K562 (cell line): ENCODE results near the gene FAM149B1. TPM values are rescaled to one million over a fixed set of nuclear protein-coding genes. Genes with fewer than 3 reads are reported as not detected.
A peak's percentile ranks its signal among the peaks of the same experiment; 100 is the strongest.

Source experiments
- ADNP ChIP-seq: fragments of 200-800 bp; sonication (Bioruptor generic); IDR thresholded peaks from 2 replicates; pipeline ENCODE4 v1.6.1; 2016; ENCODE audit warnings: missing genetic modification characterization, missing compliant biosample characterization
- AFF4 ChIP-seq: sonication (generic); formaldehyde crosslinking; IDR thresholded peaks from 2 replicates; pipeline ENCODE4 v1.8.0; 2023; ENCODE audit warnings: mild to moderate bottlenecking, missing genetic modification reagents
- BMI1 ChIP-seq: fragments of 150-350 bp; IDR thresholded peaks from 2 replicates; pipeline ENCODE4 v1.6.1; 2014; ENCODE audit warnings: low read length
- CHD1 ChIP-seq: fragments of 200-600 bp; sonication (generic); IDR thresholded peaks from one replicate; pipeline ENCODE4 v1.6.1; 2012; ENCODE audit warnings: mild to moderate bottlenecking, moderate library complexity, low read length, inconsistent platforms
- HBP1 ChIP-seq: fragments of 450-650 bp; formaldehyde crosslinking; IDR thresholded peaks from 2 replicates; pipeline ENCODE4 v1.4.0; 2022; ENCODE audit warnings: missing genetic modification characterization
- HDAC1 ChIP-seq, 2 experiments: fragments of 450-650 bp; IDR thresholded peaks; 2 replicates each; pipeline ENCODE4 v1.6.1; 2016 to 2017; ENCODE audit warnings: inconsistent platforms in 1 of 2, mild to moderate bottlenecking in 1 of 2, moderate library complexity in 1 of 2
- HDAC6 ChIP-seq: IDR thresholded peaks from 2 replicates; pipeline ENCODE4 v1.6.1; 2012; ENCODE audit warnings: low read depth, mild to moderate bottlenecking, control low read depth, inconsistent platforms, low read length, moderate library complexity
- IRF2 ChIP-seq: sonication (generic); formaldehyde crosslinking; IDR thresholded peaks from 2 replicates; pipeline ENCODE4 v1.8.1; 2022; ENCODE audit warnings: mild to moderate bottlenecking, missing genetic modification reagents
- KAT8 ChIP-seq: fragments of 450-650 bp; IDR thresholded peaks from 2 replicates; pipeline ENCODE4 v1.6.1; 2016; ENCODE audit warnings: low read depth, mild to moderate bottlenecking
- MITF ChIP-seq: IDR thresholded peaks from 2 replicates; pipeline ENCODE4 v1.6.1; 2014; ENCODE audit warnings: antibody characterized with exemption
- MNT ChIP-seq, 2 experiments: fragments of 450-650 bp; conservative IDR thresholded peaks; 2 replicates each; pipeline ENCODE4 v1.6.1; 2017; ENCODE audit warnings: mild to moderate bottlenecking in 2 of 2, moderate library complexity in 2 of 2
- MTA1 ChIP-seq: fragments of 450-650 bp; IDR thresholded peaks from 2 replicates; pipeline ENCODE4 v1.6.1; 2017; ENCODE audit warnings: borderline replicate concordance
- NELFE ChIP-seq: IDR thresholded peaks from 2 replicates; pipeline ENCODE4 v1.6.1; 2011; ENCODE audit warnings: mild to moderate bottlenecking; ENCODE audit not compliant: insufficient read depth, insufficient read length
- PREB ChIP-seq: sonication (generic); formaldehyde crosslinking; IDR thresholded peaks from 2 replicates; pipeline ENCODE4 v1.8.1; 2023; ENCODE audit warnings: mild to moderate bottlenecking, missing genetic modification reagents
- PYGO2 ChIP-seq: fragments of 450-650 bp; IDR thresholded peaks from 2 replicates; pipeline ENCODE4 v1.6.1; 2016; ENCODE audit warnings: mild to moderate bottlenecking, missing genetic modification characterization, moderate library complexity, missing compliant biosample characterization
- RBBP5 ChIP-seq: fragments of 200-600 bp; sonication (generic); IDR thresholded peaks from 2 replicates; pipeline ENCODE4 v1.6.1; 2012; ENCODE audit warnings: borderline replicate concordance, mild to moderate bottlenecking, low read length, control low read depth, inconsistent platforms; ENCODE audit not compliant: insufficient read depth, poor library complexity, severe bottlenecking
- RFX5 ChIP-seq: IDR thresholded peaks from 2 replicates; pipeline ENCODE4 v1.6.1; 2011; ENCODE audit warnings: low read depth, mild to moderate bottlenecking, improper control_type of control experiment, low read length
- SETDB1 ChIP-seq: IDR thresholded peaks from one replicate; pipeline ENCODE4 v1.6.1; 2012; ENCODE audit warnings: low read length, control low read depth, inconsistent platforms
- SMARCC2 ChIP-seq: fragments of 450-650 bp; IDR thresholded peaks from 2 replicates; pipeline ENCODE4 v1.6.1; 2017; ENCODE audit warnings: antibody characterized with exemption, moderate library complexity, mild to moderate bottlenecking, low read depth
- polyA plus RNA-seq, 8 experiments: library from polyadenylated mRNA; depleted of rRNA in 4 of 8; stranded (reverse) in 5 of 8; unstranded in 3 of 8; fragments of >200 nt; fragmentation: Nextera tagmentation in 2 of 8; fragmentation: Illumina TruSeq in 1 of 8; extraction: Ambion mirVana in 2 of 8; extraction: Trizol in 1 of 8; gene quantifications; 2 replicates each; pipeline versions ENCODE4 v1.2.1 to v1.2.3, GENCODE V29; 2011 to 2014; ENCODE audit warnings: inconsistent platforms in 1 of 8, missing spikeins in 1 of 8
- total RNA-seq, 7 experiments: library from RNA; depleted of rRNA in 6 of 7; stranded (reverse); fragments of >200 nt in 6 of 7; fragmentation: Illumina TruSeq in 2 of 7; extraction: Trizol in 2 of 7; gene quantifications; 2 replicates each; pipeline versions ENCODE4 v1.2.1 to v1.2.3, GENCODE V29; 2011 to 2021; ENCODE audit warnings: low replicate concordance in 1 of 7

The FAM149B1 gene
- total and polyA plus RNA-seq, 9 of the 15 experiments (the other 6 are each of a cell fraction or from before 2014, with no cell fraction given) = 4.2 to 18.5 (median 9.3) TPM

GRCh38 chr10:73167783-73168464 is at the start of gene FAM149B1, which contains the start of gene ECD (continued):
- TF ChIP-seq AFF4 (peak; percentile 68), CHD1 (peak; percentile 66), KAT8 (peak; percentile 87; the same call in 1 of the 2 replicates), ADNP (no peak), SETDB1 (no peak), HBP1 (CRISPR knock-in tag) (no peak), MTA1 (peak; percentile 100), BMI1 (no peak), RFX5 (peak; percentile 74), PYGO2 (tag) (no peak), IRF2 (CRISPR knock-in tag) (no peak), MNT (conservative IDR thresholded peaks at IDR 0.05) (peak; percentile 70 to 92), SMARCC2 (peak; percentile 22; the same call in 1 of the 2 replicates), MITF (no peak), HDAC1 (IDR thresholded peaks at IDR 0.05) (peak in 1 of 2 experiments; percentile 64; a peak in 2 of 4 replicates), NELFE (no peak), PREB (no peak; the same call in 1 of the 2 replicates), RBBP5 (peak; percentile 94), HDAC6 (no peak)
